ENCODE measurements around the gene FAM83C. TPM values are rescaled to one million over a fixed set of nuclear protein-coding genes. Genes with fewer than 3 reads are reported as not detected.

FAM83C gene
- total RNA-seq, 1 donor from 2014 or later, result not detected

DNA sequence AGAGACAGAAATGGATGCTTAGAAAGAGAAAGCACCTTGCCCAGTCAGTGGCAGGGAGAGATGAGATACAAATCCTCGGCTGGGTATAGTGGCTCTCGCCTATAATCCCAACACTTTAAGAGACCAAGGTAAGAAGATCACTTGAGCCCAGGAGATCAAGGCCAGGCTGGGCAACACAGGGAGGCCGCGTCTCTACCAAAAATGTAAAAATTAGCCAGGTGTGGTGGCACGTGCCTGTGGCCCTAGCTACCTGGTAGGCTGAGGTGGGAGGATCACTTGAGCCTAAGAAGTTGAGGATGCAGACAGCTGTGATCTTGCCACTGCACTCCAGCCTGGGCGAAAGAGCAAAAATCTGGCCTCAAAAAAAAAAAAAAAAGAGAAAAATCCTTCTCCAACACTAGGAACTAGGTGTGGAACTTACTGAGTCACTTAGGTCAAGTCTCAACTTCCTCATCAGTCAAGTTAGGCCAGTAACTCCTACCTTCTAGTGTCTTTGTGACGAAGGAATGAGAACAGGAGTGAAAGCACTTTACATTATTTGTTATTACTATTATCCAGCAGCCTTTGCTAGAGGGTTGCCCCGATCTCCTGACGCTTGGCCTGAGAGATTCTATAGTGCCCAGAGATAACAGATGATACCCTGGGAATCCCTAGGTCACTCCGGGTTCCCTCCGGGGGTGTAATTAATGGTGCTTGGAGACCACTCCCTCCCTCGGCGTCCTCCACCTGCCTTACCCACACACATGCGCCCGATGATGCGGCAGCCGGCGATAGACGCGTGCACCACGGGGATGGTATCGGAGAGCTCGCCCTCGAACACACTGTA is 8.6 kb downstream of the FAM83C start:
- Mint-ChIP-seq H3K27me3 (no peaks in the 10 kb centered on the region), H3K4me1 (peaks cover 32% of the 10 kb centered on the region), H3K27ac (peak overlapping the region; percentile 81), H3K9me3 (no peaks in the 10 kb centered on the region), H3K4me3 (peak overlapping the region; percentile 90), H3K36me3 (ENCODE audit: low read depth) (peaks cover 46% of the 10 kb centered on the region)
- intact Hi-C loops (cut with micrococcal nuclease), result loop anchor here (2.0 kb wide), 2 partner anchors 19 to 671 kb away; partner anchors contain the start of gene SCAND1
- POLR2A ChIA-PET, result interaction anchor here (0.6 to 1.6 kb wide), 14 partner anchors 8 to 868 kb away, joined by 3 to 9 read pairs (median 4); partner anchors contain the start of genes GSS, MYH7B, RBM39 and TRPC4AP
- DNase-seq (no peak), ATAC-seq (ENCODE audit: low read depth) (no peak)
- CTCF ChIA-PET, result no interaction called here
- TF ChIP-seq, protein P1, sequence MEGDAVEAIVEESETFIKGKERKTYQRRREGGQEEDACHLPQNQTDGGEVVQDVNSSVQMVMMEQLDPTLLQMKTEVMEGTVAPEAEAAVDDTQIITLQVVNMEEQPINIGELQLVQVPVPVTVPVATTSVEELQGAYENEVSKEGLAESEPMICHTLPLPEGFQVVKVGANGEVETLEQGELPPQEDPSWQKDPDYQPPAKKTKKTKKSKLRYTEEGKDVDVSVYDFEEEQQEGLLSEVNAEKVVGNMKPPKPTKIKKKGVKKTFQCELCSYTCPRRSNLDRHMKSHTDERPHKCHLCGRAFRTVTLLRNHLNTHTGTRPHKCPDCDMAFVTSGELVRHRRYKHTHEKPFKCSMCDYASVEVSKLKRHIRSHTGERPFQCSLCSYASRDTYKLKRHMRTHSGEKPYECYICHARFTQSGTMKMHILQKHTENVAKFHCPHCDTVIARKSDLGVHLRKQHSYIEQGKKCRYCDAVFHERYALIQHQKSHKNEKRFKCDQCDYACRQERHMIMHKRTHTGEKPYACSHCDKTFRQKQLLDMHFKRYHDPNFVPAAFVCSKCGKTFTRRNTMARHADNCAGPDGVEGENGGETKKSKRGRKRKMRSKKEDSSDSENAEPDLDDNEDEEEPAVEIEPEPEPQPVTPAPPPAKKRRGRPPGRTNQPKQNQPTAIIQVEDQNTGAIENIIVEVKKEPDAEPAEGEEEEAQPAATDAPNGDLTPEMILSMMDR (IDR thresholded peaks at IDR 0.05), result no peak

- H3K4me1 Mint-ChIP-seq, result peaks cover 41% of the 10 kb centered on the region
- H3K27ac Mint-ChIP-seq, result no peak overlapping the region
- no peak for ATAC-seq (ENCODE audit: low read depth)
- no peak overlapping the region for H3K4me3 Mint-ChIP-seq
- TF ChIP-seq, protein P1 (IDR thresholded peaks at IDR 0.05), result no peak
- peaks cover 59% of the 10 kb centered on the region for H3K36me3 Mint-ChIP-seq (ENCODE audit: low read depth)
- H3K9me3 Mint-ChIP-seq, result no peaks in the 10 kb centered on the region
- intact Hi-C loops (cut with micrococcal nuclease), result no loop called here
- CTCF ChIA-PET, result no interaction called here
- H3K27me3 Mint-ChIP-seq, result no peaks in the 10 kb centered on the region
- POLR2A ChIA-PET, result interaction anchor here (0.7 kb wide), 1 partner anchor 489 kb away, joined by 5 read pairs; no protein-coding TSS in a partner anchor
- no peak for DNase-seq
Observed at GRCh38 chr20:35281506-35282101, 10.6 kb downstream of the FAM83C start.

DNA sequence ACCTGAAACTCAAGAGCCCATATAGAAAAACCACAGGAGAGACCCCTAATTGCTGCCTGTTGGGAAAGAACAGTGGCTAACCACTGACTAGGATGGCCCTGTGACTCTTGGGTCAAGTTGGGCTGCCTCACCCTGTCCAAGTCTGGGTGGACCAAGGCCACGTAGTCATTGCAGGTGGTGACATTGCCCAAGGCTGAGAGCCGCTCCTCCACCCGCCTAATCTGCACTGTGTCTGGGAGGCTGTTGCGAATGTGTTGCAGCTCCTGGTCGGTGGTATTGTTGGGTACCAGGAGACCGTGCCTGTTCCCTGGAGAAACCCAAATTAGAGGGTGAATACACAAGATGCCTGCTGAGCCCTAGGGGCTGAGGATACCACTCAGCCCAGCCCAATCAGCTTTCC is 11.7 kb downstream of the FAM83C start:
- CTCF ChIA-PET, result no interaction called here
- POLR2A ChIA-PET, result no interaction called here
- Mint-ChIP-seq H3K27me3 (no peaks in the 10 kb centered on the region), H3K9me3 (no peaks in the 10 kb centered on the region), H3K4me1 (peaks cover 48% of the 10 kb centered on the region), H3K36me3 (ENCODE audit: low read depth) (peaks cover 61% of the 10 kb centered on the region), H3K27ac (no peak overlapping the region), H3K4me3 (no peak overlapping the region)
- ATAC-seq (ENCODE audit: low read depth) (no peak), DNase-seq (no peak)
- TF ChIP-seq, protein P1 (IDR thresholded peaks at IDR 0.05), result no peak
- intact Hi-C loops (cut with micrococcal nuclease), result no loop called here

- CTCF ChIA-PET, result no interaction called here
- H3K36me3 Mint-ChIP-seq (ENCODE audit: low read depth), result peaks cover 58% of the 10 kb centered on the region
- no peaks in the 10 kb centered on the region for H3K9me3 Mint-ChIP-seq
- DNase-seq (no peak), ATAC-seq (ENCODE audit: low read depth) (no peak)
- H3K4me3 Mint-ChIP-seq, result no peak overlapping the region
- intact Hi-C loops (cut with micrococcal nuclease), result loop anchor here (2.0 to 5.0 kb wide), 2 partner anchors 135 to 322 kb away; partner anchors contain the start of genes GSS and MYH7B
- peaks cover 41% of the 10 kb centered on the region for H3K4me1 Mint-ChIP-seq
- peak overlapping the region; percentile 72 for H3K27ac Mint-ChIP-seq
- POLR2A ChIA-PET, result interaction anchor here (0.9 kb wide), 1 partner anchor 324 kb away, joined by 3 read pairs; the partner anchor contains the start of genes GSS and MYH7B
- TF ChIP-seq, protein P1 (IDR thresholded peaks at IDR 0.05), result no peak
- H3K27me3 Mint-ChIP-seq, result no peaks in the 10 kb centered on the region
Observed at GRCh38 chr20:35279533-35280174, 12.6 kb downstream of the FAM83C start.

Data from activated B cell treated with CpG ODN at 0.5 μM for 24 hours (primary cell).